H1 (cell line): ENCODE results near the gene UGGT1. TPM values are rescaled to one million over a fixed set of nuclear protein-coding genes. Genes with fewer than 3 reads are reported as not detected.

Experiments used
- BCL11A ChIP-seq, 2 experiments: IDR thresholded peaks; one replicate each; pipeline ENCODE4 v1.6.1; 2011; ENCODE audit warnings: low read depth in 2 of 2, low read length in 2 of 2, mild to moderate bottlenecking in 2 of 2
- CBX8 ChIP-seq: fragments of 300-800, 300-1000 bp; sonication (generic); IDR thresholded peaks from 2 replicates; pipeline ENCODE4 v1.7.1; 2016; ENCODE audit warnings: low read depth, low read length, borderline replicate concordance
- CHD1 ChIP-seq: IDR thresholded peaks from 2 replicates; pipeline ENCODE4 v1.6.1; 2012; ENCODE audit warnings: low read depth, low read length, improper control_type of control experiment
- CREB1 ChIP-seq: IDR thresholded peaks from 2 replicates; pipeline ENCODE4 v1.6.1; 2012; ENCODE audit warnings: inconsistent platforms
- EP300 ChIP-seq, 2 experiments: IDR thresholded peaks; 1 replicate in 1 of 2; 2 replicates in 1 of 2; pipeline ENCODE4 v1.6.1; 2011 to 2012; ENCODE audit warnings: low read depth in 2 of 2, low read length in 2 of 2, mild to moderate bottlenecking in 2 of 2, borderline replicate concordance in 1 of 2, inconsistent platforms in 1 of 2, moderate library complexity in 1 of 2
- GABPA ChIP-seq: IDR thresholded peaks from 2 replicates; pipeline ENCODE4 v1.6.1; 2011; ENCODE audit warnings: mild to moderate bottlenecking, low read length, moderate library complexity, borderline replicate concordance; ENCODE audit not compliant: insufficient read depth
- HDAC2 ChIP-seq, 2 experiments: fragments of 300-600 bp in 1 of 2; sonication (generic) in 1 of 2; IDR thresholded peaks; 2 replicates each; pipeline ENCODE4 v1.6.1; 2011 to 2012; ENCODE audit warnings: low read depth in 2 of 2, low read length in 2 of 2, mild to moderate bottlenecking in 2 of 2, moderate library complexity in 2 of 2, borderline replicate concordance in 1 of 2, inconsistent platforms in 1 of 2
- JUND ChIP-seq: IDR thresholded peaks from 2 replicates; pipeline ENCODE4 v1.6.1; 2011; ENCODE audit warnings: mild to moderate bottlenecking, improper control_type of control experiment, low read length
- MAX ChIP-seq: IDR thresholded peaks from 2 replicates; pipeline ENCODE4 v1.6.1; 2012; ENCODE audit warnings: inconsistent platforms
- POLR2A ChIP-seq, 2 experiments: IDR thresholded peaks; 1 replicate in 1 of 2; 2 replicates in 1 of 2; pipeline ENCODE4 v1.6.1; 2011; ENCODE audit warnings: low read depth in 2 of 2, low read length in 2 of 2, mild to moderate bottlenecking in 2 of 2; ENCODE audit errors: control extremely low read depth in 1 of 2
- POLR2AphosphoS5 ChIP-seq: IDR thresholded peaks from 2 replicates; pipeline ENCODE4 v1.6.1; 2011; ENCODE audit warnings: low read depth, low read length
- RAD21 ChIP-seq, 2 experiments: IDR thresholded peaks in 1 of 2; conservative IDR thresholded peaks in 1 of 2; 2 replicates each; pipeline ENCODE4 v1.6.1; 2011; ENCODE audit warnings: low read depth in 2 of 2, low read length in 2 of 2, improper control_type of control experiment in 1 of 2, inconsistent platforms in 1 of 2, mild to moderate bottlenecking in 1 of 2, moderate library complexity in 1 of 2
- RXRA ChIP-seq: IDR thresholded peaks from 2 replicates; pipeline ENCODE4 v1.6.1; 2011; ENCODE audit warnings: low read depth, mild to moderate bottlenecking, low read length, moderate library complexity; ENCODE audit not compliant: insufficient read depth
- SIRT6 ChIP-seq: IDR thresholded peaks from one replicate; pipeline ENCODE4 v1.7.1; 2012; ENCODE audit warnings: low read length, inconsistent platforms
- SIX5 ChIP-seq: IDR thresholded peaks from 2 replicates; pipeline ENCODE4 v1.6.1; 2011; ENCODE audit warnings: mild to moderate bottlenecking, low read depth, low read length
- SP4 ChIP-seq: IDR thresholded peaks from 2 replicates; pipeline ENCODE4 v1.6.1; 2012; ENCODE audit warnings: low read length, inconsistent platforms
- SRF ChIP-seq: IDR thresholded peaks from 2 replicates; pipeline ENCODE4 v1.6.1; 2011; ENCODE audit warnings: mild to moderate bottlenecking, low read depth, low read length, moderate library complexity
- YY1 ChIP-seq: IDR thresholded peaks from 2 replicates; pipeline ENCODE4 v1.6.1; 2011; ENCODE audit warnings: low read depth, mild to moderate bottlenecking, low read length
- ZNF274 ChIP-seq: IDR thresholded peaks from 2 replicates; pipeline ENCODE4 v1.7.0; 2012; ENCODE audit warnings: low read length, borderline replicate concordance; ENCODE audit errors: extremely low read depth
- polyA plus RNA-seq, 7 experiments: library from polyadenylated mRNA; depleted of rRNA in 3 of 7; stranded (reverse) in 5 of 7; unstranded in 2 of 7; fragments of >200 nt in 5 of 7; fragments of 200-250 nt in 2 of 7; gene quantifications; 1 replicate in 5 of 7; 2 replicates in 1 of 7; 4 replicates in 1 of 7; pipeline versions ENCODE4 v1.2.1 to v1.2.3, GENCODE V29; 2011 to 2013; ENCODE audit warnings: missing spikeins in 2 of 7, mixed read lengths in 2 of 7
- total RNA-seq: library from RNA; stranded (reverse); fragmentation: NEBNext Ultra II Directional; extraction: Animal tissue kit (Norgen Biotek cat#: 25700); gene quantifications from 2 replicates; pipeline ENCODE4 v1.2.1, GENCODE V29; 2021
- TF ChIP-seq, protein P1 (sequence below), 3 experiments: IDR thresholded peaks; 1 replicate in 2 of 3; 2 replicates in 1 of 3; pipeline versions ENCODE4 v1.5.1 to v1.6.1; 2011; ENCODE audit warnings: low read length in 3 of 3, mild to moderate bottlenecking in 3 of 3, inconsistent platforms in 2 of 3, low read depth in 1 of 3, moderate library complexity in 1 of 3; ENCODE audit not compliant: insufficient read depth in 1 of 3; ENCODE audit errors: control extremely low read depth in 1 of 3

Gene UGGT1
- total and polyA plus RNA-seq, 2 of the 8 experiments (the other 6 are each of a cell fraction or from before 2014, with no cell fraction given), result 14.9 to 57.3 TPM

DNA sequence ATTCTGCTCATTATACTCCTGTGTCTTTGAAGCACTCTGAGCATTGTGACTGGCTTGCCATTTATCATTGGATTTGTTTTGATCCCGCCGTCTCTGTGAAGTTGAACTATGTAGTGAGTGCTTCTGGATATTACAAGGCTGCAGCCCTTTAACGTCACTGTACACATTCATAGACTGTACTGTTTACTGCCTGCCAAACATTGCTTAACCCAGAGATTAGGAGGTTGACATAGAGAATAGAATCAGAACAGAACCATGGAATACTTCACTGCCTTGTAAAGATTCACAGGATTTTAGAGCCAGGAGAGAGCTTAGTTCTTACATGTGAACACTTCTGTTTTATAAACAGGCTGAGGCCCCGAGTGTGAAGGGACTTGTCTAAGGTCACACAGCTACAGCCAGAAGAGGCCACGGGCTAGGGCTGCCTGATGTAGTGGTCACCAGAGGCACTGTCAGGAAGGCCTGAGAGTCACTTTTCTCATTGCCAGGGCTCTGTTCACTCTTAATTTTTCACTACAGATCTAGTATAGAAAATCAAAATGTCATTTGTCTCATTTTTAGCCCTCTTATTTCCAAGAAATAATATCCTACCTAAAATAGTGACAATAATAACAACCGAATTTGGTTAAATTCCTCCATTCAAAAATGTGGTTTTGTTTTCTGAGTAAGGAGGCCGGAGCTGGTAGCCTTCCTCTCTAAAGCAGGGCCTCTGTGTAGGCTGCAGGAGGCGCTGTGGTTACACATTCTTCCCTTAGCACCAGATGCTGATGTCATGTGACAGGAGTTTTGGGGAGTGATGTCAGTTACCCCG, 87.9 kb downstream of the UGGT1 start (continued):
- TF ChIP-seq HDAC2 (IDR thresholded peaks at IDR 0.05; ENCODE audit: borderline replicate concordance in 1 of 2, low read depth in 2 of 2, low read length in 2 of 2) (no peak), POLR2A (IDR thresholded peaks at IDR 0.05; ENCODE audit: control extremely low read depth in 1 of 2, low read depth in 2 of 2, low read length in 2 of 2) (no peak), SIX5 (no peak), JUND (no peak), EP300 (IDR thresholded peaks at IDR 0.05; ENCODE audit: borderline replicate concordance in 1 of 2, low read depth in 2 of 2, low read length in 2 of 2) (no peak), CREB1 (0 out of 2 replicates have a peak, but pooled peaks have one; percentile 30), BCL11A (IDR thresholded peaks at IDR 0.05; ENCODE audit: low read depth in 2 of 2, low read length in 2 of 2) (no peak), RAD21 (IDR thresholded peaks at IDR 0.05 in 1 of 2, conservative IDR thresholded peaks at IDR 0.05 in 1 of 2; ENCODE audit: low read depth in 2 of 2, low read length in 2 of 2) (peak; percentile 90 to 92), ZNF274 (no peak), SP4 (no peak), CHD1 (no peak), POLR2AphosphoS5 (no peak), MAX (no peak), SIRT6 (no peak), CBX8 (no peak), YY1 (no peak), RXRA (no peak), SRF (no peak), GABPA (no peak)
- TF ChIP-seq, protein P1, sequence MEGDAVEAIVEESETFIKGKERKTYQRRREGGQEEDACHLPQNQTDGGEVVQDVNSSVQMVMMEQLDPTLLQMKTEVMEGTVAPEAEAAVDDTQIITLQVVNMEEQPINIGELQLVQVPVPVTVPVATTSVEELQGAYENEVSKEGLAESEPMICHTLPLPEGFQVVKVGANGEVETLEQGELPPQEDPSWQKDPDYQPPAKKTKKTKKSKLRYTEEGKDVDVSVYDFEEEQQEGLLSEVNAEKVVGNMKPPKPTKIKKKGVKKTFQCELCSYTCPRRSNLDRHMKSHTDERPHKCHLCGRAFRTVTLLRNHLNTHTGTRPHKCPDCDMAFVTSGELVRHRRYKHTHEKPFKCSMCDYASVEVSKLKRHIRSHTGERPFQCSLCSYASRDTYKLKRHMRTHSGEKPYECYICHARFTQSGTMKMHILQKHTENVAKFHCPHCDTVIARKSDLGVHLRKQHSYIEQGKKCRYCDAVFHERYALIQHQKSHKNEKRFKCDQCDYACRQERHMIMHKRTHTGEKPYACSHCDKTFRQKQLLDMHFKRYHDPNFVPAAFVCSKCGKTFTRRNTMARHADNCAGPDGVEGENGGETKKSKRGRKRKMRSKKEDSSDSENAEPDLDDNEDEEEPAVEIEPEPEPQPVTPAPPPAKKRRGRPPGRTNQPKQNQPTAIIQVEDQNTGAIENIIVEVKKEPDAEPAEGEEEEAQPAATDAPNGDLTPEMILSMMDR (IDR thresholded peaks at IDR 0.05; ENCODE audit: control extremely low read depth in 1 of 3, insufficient read depth in 1 of 3, low read depth in 1 of 3, low read length in 3 of 3), result peak; percentile 77 to 94 (median 80)
